NCI-H2081 (cell line): ENCODE data around the gene SAP30L.

Experiments used
- DNase-seq, 2 experiments: peaks; one replicate each; lab custom pipeline; 2025; lab: John Stamatoyannopoulos, UW

The SAP30L gene

GRCh38 chr5:154509784-154510555 lies 64.2 kb downstream of the SAP30L start:
- no peak for DNase-seq
